HEK293 (cell line): ENCODE results near the gene CYP24A1.

Source experiments
- AEBP2 ChIP-seq: fragments of 450-650 bp; formaldehyde crosslinking; IDR thresholded peaks from 2 replicates; pipeline ENCODE4 v1.5.1; 2016; ENCODE audit warnings: missing biosample characterization, missing genetic modification characterization, borderline replicate concordance
- BCL11A ChIP-seq: fragments of 450-650 bp; formaldehyde crosslinking; IDR thresholded peaks from 2 replicates; pipeline ENCODE4 v1.5.1; 2016; ENCODE audit warnings: low read depth, missing biosample characterization, missing genetic modification characterization
- IKZF3 ChIP-seq: fragments of 450-650 bp; IDR thresholded peaks from 2 replicates; pipeline ENCODE4 v1.5.0; 2018; ENCODE audit warnings: missing biosample characterization, mild to moderate bottlenecking, missing genetic modification characterization, moderate library complexity
- KLF9 ChIP-seq: fragments of 450-650 bp; formaldehyde crosslinking; IDR thresholded peaks from 2 replicates; pipeline ENCODE4 v1.5.1; 2016; ENCODE audit warnings: missing biosample characterization, missing genetic modification characterization, low read depth
- OVOL3 ChIP-seq: fragments of 450-650 bp; formaldehyde crosslinking; IDR thresholded peaks from 2 replicates; pipeline ENCODE4 v1.5.1; 2016; ENCODE audit warnings: missing biosample characterization, missing genetic modification characterization
- PATZ1 ChIP-seq: fragments of 450-650 bp; formaldehyde crosslinking; IDR thresholded peaks from 2 replicates; pipeline ENCODE4 v1.5.1; 2016; ENCODE audit warnings: missing biosample characterization, missing genetic modification characterization
- PRDM4 ChIP-seq: fragments of 450-650 bp; formaldehyde crosslinking; IDR thresholded peaks from 2 replicates; pipeline ENCODE4 v1.5.1; 2017; ENCODE audit warnings: missing biosample characterization, missing genetic modification characterization
- PRDM6 ChIP-seq: fragments of 450-650 bp; formaldehyde crosslinking; IDR thresholded peaks from 2 replicates; pipeline ENCODE4 v1.5.1; 2017; ENCODE audit warnings: missing biosample characterization, missing genetic modification characterization
- SCRT1 ChIP-seq: fragments of 450-650 bp; formaldehyde crosslinking; IDR thresholded peaks from 2 replicates; pipeline ENCODE4 v1.5.1; 2016; ENCODE audit warnings: missing biosample characterization, missing genetic modification characterization, borderline replicate concordance
- SETDB1 ChIP-seq: IDR thresholded peaks from one replicate; pipeline ENCODE4 v1.6.1; 2017; ENCODE audit warnings: mild to moderate bottlenecking, low read length, moderate library complexity, mixed read lengths; ENCODE audit not compliant: insufficient read length
- TRIM28 ChIP-seq: IDR thresholded peaks from 2 replicates; pipeline ENCODE4 v1.6.1; 2011; ENCODE audit warnings: low read length, control low read depth, borderline replicate concordance
- WT1 ChIP-seq: fragments of 450-650 bp; formaldehyde crosslinking; IDR thresholded peaks from 2 replicates; pipeline ENCODE4 v1.5.1; 2016; ENCODE audit warnings: missing biosample characterization, missing genetic modification characterization
- YY2 ChIP-seq: fragments of 450-650 bp; formaldehyde crosslinking; IDR thresholded peaks from 2 replicates; pipeline ENCODE4 v1.5.1; 2016; ENCODE audit warnings: missing biosample characterization, missing genetic modification characterization
- ZBTB1 ChIP-seq: fragments of 450-650 bp; formaldehyde crosslinking; IDR thresholded peaks from 2 replicates; pipeline ENCODE4 v1.5.1; 2016; ENCODE audit warnings: missing biosample characterization, missing genetic modification characterization
- ZBTB21 ChIP-seq: fragments of 450-650 bp; formaldehyde crosslinking; IDR thresholded peaks from 2 replicates; pipeline ENCODE4 v1.5.1; 2017; ENCODE audit warnings: missing biosample characterization, missing genetic modification characterization
- ZNF184 ChIP-seq: fragments of 450-650 bp; IDR thresholded peaks from 2 replicates; pipeline ENCODE4 v1.5.1; 2018; ENCODE audit warnings: missing biosample characterization, mild to moderate bottlenecking, missing genetic modification characterization
- ZNF214 ChIP-seq: fragments of 450-650 bp; formaldehyde crosslinking; IDR thresholded peaks from 2 replicates; pipeline ENCODE4 v1.5.1; 2017; ENCODE audit warnings: missing biosample characterization, mild to moderate bottlenecking, missing genetic modification characterization, borderline replicate concordance
- ZNF518A ChIP-seq: fragments of 450-650 bp; formaldehyde crosslinking; conservative IDR thresholded peaks from 2 replicates; pipeline ENCODE4 v1.5.1; 2016; ENCODE audit warnings: low read depth, missing biosample characterization, missing genetic modification characterization
- ZNF580 ChIP-seq: fragments of 450-650 bp; formaldehyde crosslinking; IDR thresholded peaks from 2 replicates; pipeline ENCODE4 v1.5.1; 2016; ENCODE audit warnings: missing biosample characterization, missing genetic modification characterization
- ZNF610 ChIP-seq: fragments of 450-650 bp; formaldehyde crosslinking; IDR thresholded peaks from 2 replicates; pipeline ENCODE4 v1.5.1; 2016; ENCODE audit warnings: missing biosample characterization, missing genetic modification characterization, borderline replicate concordance
- ZNF639 ChIP-seq: fragments of 450-650 bp; formaldehyde crosslinking; IDR thresholded peaks from 2 replicates; pipeline ENCODE4 v1.5.1; 2016; ENCODE audit warnings: missing biosample characterization, missing genetic modification characterization
- ZNF664 ChIP-seq: fragments of 450-650 bp; formaldehyde crosslinking; IDR thresholded peaks from 2 replicates; pipeline ENCODE4 v1.5.1; 2016; ENCODE audit warnings: missing biosample characterization, missing genetic modification characterization
- ZNF701 ChIP-seq: fragments of 450-650 bp; formaldehyde crosslinking; IDR thresholded peaks from 2 replicates; pipeline ENCODE4 v1.5.1; 2016; ENCODE audit warnings: missing biosample characterization, missing genetic modification characterization

The CYP24A1 gene

GRCh38 chr20:54148947-54149764 is 24.6 kb downstream of the CYP24A1 start (continued):
- TF ChIP-seq BCL11A, result peak; percentile 83
- TF ChIP-seq ZBTB21 (tag by site-specific recombination), result no peak; the same call in 1 of the 2 replicates
- 0 out of 2 replicates have a peak, but pooled peaks have one; percentile 31 for TF ChIP-seq ZNF580
- peak; percentile 52; the same call in 1 of the 2 replicates for TF ChIP-seq PRDM6 (tag by site-specific recombination)
- TF ChIP-seq KLF9 (tag by site-specific recombination), result no peak
- no peak for TF ChIP-seq ZNF701 (tag by site-specific recombination)
- TF ChIP-seq SCRT1 (tag by site-specific recombination), result no peak
- 0 out of 2 replicates have a peak, but pooled peaks have one; percentile 19 for TF ChIP-seq ZNF518A
- no peak for TF ChIP-seq ZNF610 (tag by site-specific recombination)
- peak; percentile 66; the same call in 1 of the 2 replicates for TF ChIP-seq TRIM28
- 0 out of 2 replicates have a peak, but pooled peaks have one; percentile 17 for TF ChIP-seq YY2 (tag by site-specific recombination)
- no peak for TF ChIP-seq AEBP2 (tag by site-specific recombination)
- TF ChIP-seq PRDM4 (tag by site-specific recombination), result peak; percentile 64
- TF ChIP-seq SETDB1, result no peak
- TF ChIP-seq OVOL3 (tag by site-specific recombination), result peak; percentile 45; the same call in 1 of the 2 replicates
- 0 out of 2 replicates have a peak, but pooled peaks have one; percentile 16 for TF ChIP-seq PATZ1 (tag by site-specific recombination)
- peak; percentile 91 for TF ChIP-seq WT1 (tag by site-specific recombination)
- peak; percentile 6; the same call in 1 of the 2 replicates for TF ChIP-seq ZNF664
- TF ChIP-seq ZBTB1, result 0 out of 2 replicates have a peak, but pooled peaks have one; percentile 9
- TF ChIP-seq IKZF3 (tag by site-specific recombination), result 0 out of 2 replicates have a peak, but pooled peaks have one; percentile 46
- TF ChIP-seq ZNF214 (tag by site-specific recombination), result no peak
- peak; percentile 72; the same call in 1 of the 2 replicates for TF ChIP-seq ZNF184 (tag by site-specific recombination)
- 0 out of 2 replicates have a peak, but pooled peaks have one; percentile 65 for TF ChIP-seq ZNF639 (tag by site-specific recombination)
